HepG2 (cell line): ENCODE data around the gene DPY19L3. TPM values are rescaled to one million over a fixed set of nuclear protein-coding genes. Genes with fewer than 3 reads are reported as not detected.

ENCODE experiments used
- ATF1 ChIP-seq: IDR thresholded peaks from 2 replicates; pipeline ENCODE4 v1.6.1; 2016; ENCODE audit warnings: mild to moderate bottlenecking, control low read depth
- CENPT ChIP-seq: sonication (generic); formaldehyde crosslinking; IDR thresholded peaks from 2 replicates; pipeline ENCODE4 v1.8.0; 2022; ENCODE audit warnings: low read depth, mild to moderate bottlenecking, moderate library complexity, missing genetic modification reagents
- EZH2 ChIP-seq: conservative IDR thresholded peaks from 2 replicates; pipeline ENCODE4 v1.6.1; 2012; ENCODE audit warnings: mild to moderate bottlenecking, low read depth, low read length, moderate library complexity
- GPN1 ChIP-seq: sonication (generic); formaldehyde crosslinking; IDR thresholded peaks from 2 replicates; pipeline ENCODE4 v1.5.1; 2020; ENCODE audit warnings: missing genetic modification reagents, borderline replicate concordance
- KDM5B ChIP-seq: sonication (generic); formaldehyde crosslinking; IDR thresholded peaks from 2 replicates; pipeline ENCODE4 v1.4.0; 2020; ENCODE audit warnings: missing genetic modification reagents, mild to moderate bottlenecking, borderline replicate concordance
- KLF9 ChIP-seq: IDR thresholded peaks from 2 replicates; pipeline ENCODE4 v1.6.1; 2016; ENCODE audit warnings: low read depth
- MED13 ChIP-seq: sonication (generic); formaldehyde crosslinking; IDR thresholded peaks from 2 replicates; pipeline ENCODE4 v1.5.0; 2020; ENCODE audit warnings: missing genetic modification reagents
- SAP130 ChIP-seq: IDR thresholded peaks from 2 replicates; pipeline ENCODE4 v1.6.1; 2016; ENCODE audit warnings: low read depth
- TCF7 ChIP-seq: sonication (generic); IDR thresholded peaks from 2 replicates; pipeline ENCODE4 v1.6.1; 2016; ENCODE audit warnings: antibody characterized with exemption, low read depth
- ZFP82 ChIP-seq: sonication (generic); formaldehyde crosslinking; IDR thresholded peaks from 2 replicates; pipeline ENCODE4 v1.5.1; 2020; ENCODE audit warnings: mild to moderate bottlenecking, missing genetic modification reagents, borderline replicate concordance
- ZKSCAN8 ChIP-seq: IDR thresholded peaks from 2 replicates; pipeline ENCODE4 v1.6.1; 2016; ENCODE audit warnings: borderline replicate concordance, missing genetic modification reagents, missing compliant biosample characterization
- ZNF431 ChIP-seq: sonication (generic); formaldehyde crosslinking; IDR thresholded peaks from 2 replicates; pipeline ENCODE4 v1.9.0; 2022; ENCODE audit warnings: missing genetic modification reagents, low read depth, mild to moderate bottlenecking, borderline replicate concordance
- polyA plus RNA-seq, 8 experiments: library from polyadenylated mRNA; depleted of rRNA in 3 of 8; stranded (reverse) in 7 of 8; unstranded in 1 of 8; fragments of >200 nt; fragmentation: Illumina TruSeq in 4 of 8; extraction: Trizol in 4 of 8; gene quantifications; 2 replicates each; pipeline versions ENCODE4 v1.2.1 to v1.2.3, GENCODE V29; 2011 to 2016; ENCODE audit warnings: low read depth in 4 of 8, missing spikeins in 1 of 8, mixed read lengths in 1 of 8; ENCODE audit not compliant: insufficient read depth in 1 of 8
- total RNA-seq, 5 experiments: library from RNA; depleted of rRNA; stranded (reverse); fragments of >200 nt; fragmentation: Illumina TruSeq; extraction: Trizol; gene quantifications; 2 replicates each; pipeline ENCODE4 v1.2.3, GENCODE V29; 2016; ENCODE audit warnings: low read depth in 1 of 5
- TF ChIP-seq, protein P1 (sequence below): fragments of 450-650 bp; IDR thresholded peaks from 2 replicates; pipeline ENCODE4 v1.6.1; 2016
- TF ChIP-seq, protein P2 (sequence below): sonication (generic); formaldehyde crosslinking; IDR thresholded peaks from 2 replicates; pipeline ENCODE4 v1.4.0; 2020; ENCODE audit warnings: low read depth, mild to moderate bottlenecking, missing genetic modification reagents
- TF ChIP-seq, protein P3 (sequence below), 2 experiments: sonication (generic) in 1 of 2; formaldehyde crosslinking in 1 of 2; IDR thresholded peaks; 2 replicates each; pipeline versions ENCODE4 v1.4.0 to v1.6.1; 2016 to 2020; ENCODE audit warnings: borderline replicate concordance in 1 of 2, low read depth in 1 of 2, mild to moderate bottlenecking in 1 of 2, missing genetic modification reagents in 1 of 2
- TF ChIP-seq, protein P4 (sequence below): IDR thresholded peaks from 2 replicates; pipeline ENCODE4 v1.6.1; 2012; ENCODE audit warnings: low read depth, low read length, improper control_type of control experiment
- TF ChIP-seq, protein P5 (sequence below): sonication (generic); formaldehyde crosslinking; IDR thresholded peaks from 2 replicates; pipeline ENCODE4 v1.4.0; 2020; ENCODE audit warnings: missing genetic modification reagents, borderline replicate concordance

DPY19L3 gene
- total and polyA plus RNA-seq, 2 of the 13 experiments (the other 11 are each of a cell fraction or from before 2014, with no cell fraction given): 21.6 to 25.2 TPM

DNA sequence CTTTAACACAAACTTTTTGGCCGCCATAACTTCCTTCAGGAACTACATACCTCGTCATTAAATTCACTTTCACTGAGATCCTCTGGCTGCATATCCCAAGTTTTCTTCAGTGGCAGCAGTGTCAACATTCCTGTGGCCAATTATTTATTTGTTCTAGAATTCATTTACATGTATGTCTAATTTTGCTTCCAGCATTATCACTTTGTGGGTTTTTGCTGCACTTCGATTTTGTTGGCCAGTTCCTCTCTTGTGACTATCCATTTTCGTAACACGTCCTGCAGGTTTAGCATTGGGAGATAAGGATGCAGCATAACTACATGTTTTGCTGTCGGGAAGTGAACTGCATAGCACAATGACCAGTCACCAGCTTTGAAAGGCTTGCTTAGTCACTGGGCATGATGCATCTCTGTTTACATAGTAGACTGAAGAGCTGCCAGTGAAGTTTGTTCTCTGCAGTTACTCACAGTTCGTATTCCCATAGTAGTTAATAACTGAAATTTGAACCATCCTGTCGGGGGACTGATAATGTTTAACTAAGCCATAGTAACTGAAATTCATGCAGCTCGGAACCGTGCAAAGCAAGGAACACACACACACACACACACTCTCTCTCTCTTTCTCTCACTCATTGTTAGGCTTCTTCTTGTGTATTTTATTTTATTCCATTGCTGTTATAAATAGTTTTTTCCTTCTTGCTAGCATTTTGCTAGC, 31.8 kb upstream of the DPY19L3 start (continued):
- TF ChIP-seq TCF7: peak; percentile 77
- TF ChIP-seq KLF9 (CRISPR knock-in tag): no peak
- TF ChIP-seq, protein P1, sequence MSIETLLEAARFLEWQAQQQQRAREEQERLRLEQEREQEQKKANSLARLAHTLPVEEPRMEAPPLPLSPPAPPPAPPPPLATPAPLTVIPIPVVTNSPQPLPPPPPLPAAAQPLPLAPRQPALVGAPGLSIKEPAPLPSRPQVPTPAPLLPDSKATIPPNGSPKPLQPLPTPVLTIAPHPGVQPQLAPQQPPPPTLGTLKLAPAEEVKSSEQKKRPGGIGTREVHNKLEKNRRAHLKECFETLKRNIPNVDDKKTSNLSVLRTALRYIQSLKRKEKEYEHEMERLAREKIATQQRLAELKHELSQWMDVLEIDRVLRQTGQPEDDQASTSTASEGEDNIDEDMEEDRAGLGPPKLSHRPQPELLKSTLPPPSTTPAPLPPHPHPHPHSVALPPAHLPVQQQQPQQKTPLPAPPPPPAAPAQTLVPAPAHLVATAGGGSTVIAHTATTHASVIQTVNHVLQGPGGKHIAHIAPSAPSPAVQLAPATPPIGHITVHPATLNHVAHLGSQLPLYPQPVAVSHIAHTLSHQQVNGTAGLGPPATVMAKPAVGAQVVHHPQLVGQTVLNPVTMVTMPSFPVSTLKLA: peak; percentile 45; the same call in 1 of the 2 replicates
- TF ChIP-seq EZH2: no peak
- TF ChIP-seq SAP130: peak; percentile 89
- TF ChIP-seq KDM5B (CRISPR knock-in tag): no peak
- TF ChIP-seq, protein P2, sequence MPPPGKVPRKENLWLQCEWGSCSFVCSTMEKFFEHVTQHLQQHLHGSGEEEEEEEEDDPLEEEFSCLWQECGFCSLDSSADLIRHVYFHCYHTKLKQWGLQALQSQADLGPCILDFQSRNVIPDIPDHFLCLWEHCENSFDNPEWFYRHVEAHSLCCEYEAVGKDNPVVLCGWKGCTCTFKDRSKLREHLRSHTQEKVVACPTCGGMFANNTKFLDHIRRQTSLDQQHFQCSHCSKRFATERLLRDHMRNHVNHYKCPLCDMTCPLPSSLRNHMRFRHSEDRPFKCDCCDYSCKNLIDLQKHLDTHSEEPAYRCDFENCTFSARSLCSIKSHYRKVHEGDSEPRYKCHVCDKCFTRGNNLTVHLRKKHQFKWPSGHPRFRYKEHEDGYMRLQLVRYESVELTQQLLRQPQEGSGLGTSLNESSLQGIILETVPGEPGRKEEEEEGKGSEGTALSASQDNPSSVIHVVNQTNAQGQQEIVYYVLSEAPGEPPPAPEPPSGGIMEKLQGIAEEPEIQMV: peak; percentile 48; the same call in 1 of the 2 replicates
- TF ChIP-seq ATF1 (CRISPR knock-in tag): peak; percentile 69
- TF ChIP-seq ZFP82: no peak
- TF ChIP-seq, protein P3, sequence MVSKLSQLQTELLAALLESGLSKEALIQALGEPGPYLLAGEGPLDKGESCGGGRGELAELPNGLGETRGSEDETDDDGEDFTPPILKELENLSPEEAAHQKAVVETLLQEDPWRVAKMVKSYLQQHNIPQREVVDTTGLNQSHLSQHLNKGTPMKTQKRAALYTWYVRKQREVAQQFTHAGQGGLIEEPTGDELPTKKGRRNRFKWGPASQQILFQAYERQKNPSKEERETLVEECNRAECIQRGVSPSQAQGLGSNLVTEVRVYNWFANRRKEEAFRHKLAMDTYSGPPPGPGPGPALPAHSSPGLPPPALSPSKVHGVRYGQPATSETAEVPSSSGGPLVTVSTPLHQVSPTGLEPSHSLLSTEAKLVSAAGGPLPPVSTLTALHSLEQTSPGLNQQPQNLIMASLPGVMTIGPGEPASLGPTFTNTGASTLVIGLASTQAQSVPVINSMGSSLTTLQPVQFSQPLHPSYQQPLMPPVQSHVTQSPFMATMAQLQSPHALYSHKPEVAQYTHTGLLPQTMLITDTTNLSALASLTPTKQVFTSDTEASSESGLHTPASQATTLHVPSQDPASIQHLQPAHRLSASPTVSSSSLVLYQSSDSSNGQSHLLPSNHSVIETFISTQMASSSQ (IDR thresholded peaks at IDR 0.05; ENCODE audit: low read depth): peak; percentile 89
- TF ChIP-seq, protein P3 (CRISPR knock-in tag; IDR thresholded peaks at IDR 0.05; ENCODE audit: borderline replicate concordance): peak; percentile 96
- TF ChIP-seq, protein P4, sequence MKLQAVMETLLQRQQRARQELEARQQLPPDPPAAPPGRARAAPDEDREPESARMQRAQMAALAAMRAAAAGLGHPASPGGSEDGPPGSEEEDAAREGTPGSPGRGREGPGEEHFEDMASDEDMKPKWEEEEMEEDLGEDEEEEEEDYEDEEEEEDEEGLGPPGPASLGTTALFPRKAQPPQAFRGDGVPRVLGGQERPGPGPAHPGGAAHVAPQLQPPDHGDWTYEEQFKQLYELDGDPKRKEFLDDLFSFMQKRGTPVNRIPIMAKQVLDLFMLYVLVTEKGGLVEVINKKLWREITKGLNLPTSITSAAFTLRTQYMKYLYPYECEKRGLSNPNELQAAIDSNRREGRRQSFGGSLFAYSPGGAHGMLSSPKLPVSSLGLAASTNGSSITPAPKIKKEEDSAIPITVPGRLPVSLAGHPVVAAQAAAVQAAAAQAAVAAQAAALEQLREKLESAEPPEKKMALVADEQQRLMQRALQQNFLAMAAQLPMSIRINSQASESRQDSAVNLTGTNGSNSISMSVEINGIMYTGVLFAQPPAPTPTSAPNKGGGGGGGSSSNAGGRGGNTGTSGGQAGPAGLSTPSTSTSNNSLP: peak; percentile 93
- TF ChIP-seq ZNF431 (CRISPR knock-in tag): no peak
- no peak for TF ChIP-seq GPN1 (CRISPR knock-in tag)
- no peak for TF ChIP-seq CENPT
- TF ChIP-seq, protein P5, sequence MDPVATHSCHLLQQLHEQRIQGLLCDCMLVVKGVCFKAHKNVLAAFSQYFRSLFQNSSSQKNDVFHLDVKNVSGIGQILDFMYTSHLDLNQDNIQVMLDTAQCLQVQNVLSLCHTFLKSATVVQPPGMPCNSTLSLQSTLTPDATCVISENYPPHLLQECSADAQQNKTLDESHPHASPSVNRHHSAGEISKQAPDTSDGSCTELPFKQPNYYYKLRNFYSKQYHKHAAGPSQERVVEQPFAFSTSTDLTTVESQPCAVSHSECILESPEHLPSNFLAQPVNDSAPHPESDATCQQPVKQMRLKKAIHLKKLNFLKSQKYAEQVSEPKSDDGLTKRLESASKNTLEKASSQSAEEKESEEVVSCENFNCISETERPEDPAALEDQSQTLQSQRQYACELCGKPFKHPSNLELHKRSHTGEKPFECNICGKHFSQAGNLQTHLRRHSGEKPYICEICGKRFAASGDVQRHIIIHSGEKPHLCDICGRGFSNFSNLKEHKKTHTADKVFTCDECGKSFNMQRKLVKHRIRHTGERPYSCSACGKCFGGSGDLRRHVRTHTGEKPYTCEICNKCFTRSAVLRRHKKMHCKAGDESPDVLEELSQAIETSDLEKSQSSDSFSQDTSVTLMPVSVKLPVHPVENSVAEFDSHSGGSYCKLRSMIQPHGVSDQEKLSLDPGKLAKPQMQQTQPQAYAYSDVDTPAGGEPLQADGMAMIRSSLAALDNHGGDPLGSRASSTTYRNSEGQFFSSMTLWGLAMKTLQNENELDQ (CRISPR knock-in tag): no peak
- TF ChIP-seq ZKSCAN8 (CRISPR knock-in tag): peak; percentile 62; the same call in 1 of the 2 replicates
- TF ChIP-seq MED13 (CRISPR knock-in tag): no peak
